HG02938 (cell line): ENCODE measurements around the gene MXRA8.
"Not testable (repeated sequence)": the region's sequence is repeated elsewhere in the genome, so short reads cannot be mapped to it uniquely, and the experiment has no call there.

Source experiments
- ATAC-seq: cut with Tn5 transposase; IDR thresholded peaks from one replicate; pipeline ENCODE4 v1.9.1; 2021; ENCODE audit warnings: mild to moderate bottlenecking, moderate library complexity; ENCODE audit not compliant: unreplicated experiment

The MXRA8 gene

DNA sequence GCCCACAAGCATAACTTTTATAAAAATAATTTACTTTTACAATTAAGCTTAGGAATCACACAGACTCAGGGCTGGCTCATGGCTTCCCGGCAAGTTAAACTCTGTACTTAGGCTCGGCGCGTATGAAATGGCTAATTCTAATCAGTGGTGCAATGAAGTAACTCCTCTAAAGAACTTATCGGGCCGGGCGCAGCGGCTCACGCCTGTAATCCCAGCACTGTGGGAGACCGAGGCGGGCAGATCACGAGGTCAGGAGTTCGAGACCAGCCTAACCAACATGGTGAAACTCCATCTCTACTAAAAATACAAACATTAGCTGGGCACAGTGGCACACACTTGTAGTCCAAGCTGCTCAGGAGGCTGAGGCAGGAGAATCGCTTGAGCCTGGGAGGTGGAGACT lies 11.7 kb upstream of the MXRA8 start:
- ATAC-seq, result not testable (repeated sequence)

- ATAC-seq, result no peak
These were observed 9.0 kb upstream of the MXRA8 start for GRCh38 chr1:1367315-1367714.

DNA sequence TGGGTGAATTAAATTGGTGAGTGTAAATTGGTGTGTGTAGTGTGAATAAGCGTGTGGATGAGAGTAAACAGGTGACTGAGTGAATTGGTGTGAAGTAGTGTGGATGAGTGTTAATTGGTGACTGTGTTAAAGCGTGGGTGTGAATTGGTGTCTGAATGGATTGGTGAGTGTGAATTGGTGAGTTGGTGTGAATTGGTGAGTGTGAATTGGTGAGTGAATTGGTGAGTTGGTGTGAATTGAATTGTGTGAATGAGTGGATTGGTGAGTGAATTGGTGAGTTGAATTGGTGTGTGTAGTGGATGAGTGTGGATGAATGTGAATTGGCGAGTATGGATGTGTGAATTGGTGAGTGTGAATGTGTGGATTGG lies 8.3 kb upstream of the MXRA8 start:
- no peak for ATAC-seq

- no peak for ATAC-seq
These were observed 7.7 kb upstream of the MXRA8 start for GRCh38 chr1:1365875-1366698.

GRCh38 chr1:1364266-1364665 lies 5.9 kb upstream of the MXRA8 start:
- ATAC-seq, result no peak

GRCh38 chr1:1361982-1362423 lies 3.6 kb upstream of the MXRA8 start:
- no peak for ATAC-seq

GRCh38 chr1:1361233-1361981 lies 3.1 kb upstream of the MXRA8 start:
- ATAC-seq, result no peak

- no peak for ATAC-seq
These were observed 2.3 kb upstream of the MXRA8 start for GRCh38 chr1:1360506-1361169.

DNA sequence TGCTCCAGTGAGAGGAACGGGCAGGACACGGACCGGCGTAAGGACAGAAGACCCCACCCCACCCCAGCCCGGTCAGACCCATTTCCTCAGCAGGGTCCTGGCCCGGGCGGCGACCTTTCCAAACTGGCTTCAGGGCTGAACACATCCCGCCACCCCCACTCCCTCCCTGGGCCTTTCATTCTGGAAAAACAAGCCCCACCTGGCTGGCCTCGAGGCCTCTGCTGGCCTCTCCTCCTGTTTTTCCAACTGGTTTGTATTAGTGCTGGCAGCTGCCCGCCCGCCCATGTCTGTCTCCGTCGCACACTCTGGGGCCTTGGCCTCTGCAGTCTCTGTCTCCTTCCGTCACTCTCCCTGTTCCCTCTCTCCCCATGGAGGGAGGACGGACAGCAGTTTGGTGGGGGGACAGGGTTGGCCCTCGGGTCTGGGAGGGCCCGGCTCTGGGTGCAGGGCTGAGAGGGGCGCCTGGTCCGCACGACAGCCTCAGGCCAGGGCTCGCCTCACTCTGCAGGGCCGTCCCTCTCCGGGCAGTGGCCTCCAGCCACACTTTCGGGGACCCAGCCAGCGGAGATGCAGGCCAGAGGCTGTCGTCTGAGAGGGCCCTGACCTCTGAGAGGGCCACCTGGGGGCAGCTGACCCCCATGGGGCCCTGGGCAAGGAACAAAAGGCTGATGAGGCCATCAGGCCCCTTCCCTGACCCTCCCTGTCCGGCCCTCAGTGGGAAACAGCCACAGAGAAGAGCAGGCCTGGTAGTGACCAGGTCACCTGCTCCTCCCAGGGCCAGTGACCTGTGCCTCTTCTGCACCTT lies 1.5 kb upstream of the MXRA8 start:
- no peak for ATAC-seq

- ATAC-seq, result no peak
These were observed 931 bp upstream of the MXRA8 start for GRCh38 chr1:1359308-1359663.

- no peak for ATAC-seq
These were observed 403 bp downstream of the MXRA8 start for GRCh38 chr1:1357871-1358432.

DNA sequence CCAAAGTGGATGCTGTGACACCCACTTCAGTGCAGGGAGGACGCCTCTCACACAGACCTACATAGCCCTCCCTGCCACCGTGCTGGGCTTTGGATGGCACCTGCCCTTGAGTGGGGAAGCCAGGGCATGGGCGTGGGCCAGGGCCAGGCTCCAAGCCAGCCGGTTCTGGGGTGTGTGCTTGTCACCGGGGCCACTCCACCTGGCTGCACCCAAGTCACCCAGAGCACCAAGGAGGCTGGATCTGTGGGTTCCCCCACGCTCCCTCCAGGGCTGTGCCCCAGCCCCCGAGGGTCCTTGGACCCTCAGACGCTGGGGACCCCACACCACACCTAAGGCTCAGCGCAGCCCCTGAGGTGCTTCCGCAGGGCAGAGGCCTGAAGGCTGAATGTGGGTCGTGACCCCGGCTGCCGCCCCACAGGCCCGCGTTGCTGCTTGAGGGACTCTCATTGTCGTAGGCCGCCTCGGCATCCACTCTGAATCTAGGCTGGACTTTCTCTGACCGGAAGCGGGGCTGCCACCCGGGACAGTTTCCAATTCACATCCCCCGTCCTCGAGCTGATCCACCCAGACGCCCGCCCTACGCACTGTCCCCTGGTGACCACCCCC lies 1.5 kb downstream of the MXRA8 start:
- no peak for ATAC-seq

DNA sequence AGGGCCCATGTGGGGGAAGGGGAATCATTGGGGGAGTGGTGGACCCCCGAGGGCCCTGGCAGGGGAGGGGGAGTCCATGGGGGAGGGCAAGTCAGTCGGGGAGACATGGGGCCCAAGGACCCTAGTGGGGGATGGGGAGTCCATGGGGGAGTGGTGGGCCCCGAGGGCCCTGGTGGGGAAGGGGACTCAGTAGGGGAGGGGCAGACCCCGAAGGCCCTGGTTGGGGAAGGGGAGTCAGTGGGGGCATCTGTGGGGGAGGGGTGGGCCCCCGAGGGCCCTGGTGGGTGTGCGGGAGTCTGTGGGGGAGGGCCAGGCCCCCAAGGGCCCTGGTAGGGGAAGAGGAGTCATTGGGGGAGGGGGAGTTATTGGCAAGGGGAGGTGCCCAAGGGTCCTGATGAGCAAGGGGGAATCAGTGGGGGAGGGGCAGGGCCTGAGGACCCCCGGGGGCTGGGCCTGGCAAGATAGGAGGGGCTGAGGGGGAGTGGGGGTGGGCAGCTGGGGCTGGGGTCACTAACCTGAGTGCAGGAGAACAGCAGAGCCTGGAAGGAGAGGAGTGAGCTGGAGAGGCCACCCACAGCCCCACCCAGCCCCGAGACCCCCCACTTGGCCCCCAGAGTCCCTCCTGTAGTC lies 2.1 kb downstream of the MXRA8 start:
- ATAC-seq, result no peak

DNA sequence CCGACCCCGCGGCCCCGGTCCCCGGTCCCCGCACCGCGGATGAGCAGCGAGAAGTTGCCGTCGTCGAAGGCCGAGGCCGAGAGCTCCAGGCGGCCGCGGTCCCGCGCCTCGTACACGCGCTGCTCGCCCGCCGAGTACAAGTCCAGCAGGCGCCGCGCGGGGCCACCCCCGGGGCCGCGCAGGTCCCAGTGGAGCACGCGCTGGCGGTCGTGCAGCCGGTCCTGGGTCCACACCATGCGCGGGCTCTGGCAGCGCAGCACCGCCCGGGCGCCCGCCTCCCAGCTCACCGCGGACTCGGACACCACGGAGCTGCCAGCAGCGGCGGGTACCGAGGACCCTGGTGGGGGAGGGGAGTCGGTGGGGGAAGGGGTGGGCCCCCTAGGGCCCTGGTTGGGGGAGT lies 2.9 kb downstream of the MXRA8 start:
- no peak for ATAC-seq

DNA sequence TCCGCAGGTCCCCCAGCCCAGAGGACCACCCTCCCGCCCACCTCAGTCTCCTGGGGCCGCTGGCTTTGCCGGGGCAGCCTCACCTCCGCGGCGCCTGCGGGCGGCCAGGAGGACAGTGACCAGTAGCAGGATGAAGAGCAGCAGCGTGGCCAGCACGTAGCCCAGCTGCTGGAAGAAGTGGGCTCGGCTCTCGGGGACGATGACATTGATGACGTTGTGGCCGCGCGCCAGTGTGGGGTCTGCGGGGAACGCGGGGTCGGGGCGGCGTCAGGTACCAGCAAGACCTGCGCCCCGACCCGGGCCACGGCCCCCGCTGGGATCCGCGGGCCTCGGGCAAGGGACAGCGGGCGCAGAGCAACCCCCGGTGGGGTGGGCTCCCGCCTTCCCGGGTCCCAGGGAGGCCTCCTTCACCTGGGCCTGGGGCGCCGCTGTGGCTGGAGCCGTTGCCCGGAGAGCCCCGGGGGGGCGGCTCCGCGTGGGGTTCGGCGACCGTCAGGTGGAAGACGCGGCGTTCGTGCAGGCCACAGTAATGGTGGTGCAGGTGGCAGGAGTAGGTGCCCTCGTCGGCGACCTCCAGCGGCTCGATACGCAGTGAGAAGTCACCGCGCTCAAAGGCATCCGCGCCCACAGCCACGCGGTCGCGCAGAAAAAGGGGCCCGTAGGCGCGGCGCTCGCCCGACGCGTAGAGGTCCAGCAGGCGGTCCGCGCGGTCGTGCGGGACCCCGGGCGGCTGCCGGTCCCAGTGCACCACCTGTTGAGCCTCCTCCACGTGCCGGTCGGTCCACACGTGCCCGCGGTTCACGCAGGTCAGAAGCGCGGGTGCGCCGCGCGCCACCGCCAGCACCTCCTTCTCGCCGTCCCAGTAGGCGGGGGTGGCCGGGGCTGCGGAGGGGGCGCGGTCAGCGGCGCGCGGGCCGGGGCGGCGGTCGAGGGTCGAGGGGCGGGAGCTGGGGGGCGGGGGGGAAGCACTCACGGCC lies 3.8 kb downstream of the MXRA8 start:
- ATAC-seq, result no peak

DNA sequence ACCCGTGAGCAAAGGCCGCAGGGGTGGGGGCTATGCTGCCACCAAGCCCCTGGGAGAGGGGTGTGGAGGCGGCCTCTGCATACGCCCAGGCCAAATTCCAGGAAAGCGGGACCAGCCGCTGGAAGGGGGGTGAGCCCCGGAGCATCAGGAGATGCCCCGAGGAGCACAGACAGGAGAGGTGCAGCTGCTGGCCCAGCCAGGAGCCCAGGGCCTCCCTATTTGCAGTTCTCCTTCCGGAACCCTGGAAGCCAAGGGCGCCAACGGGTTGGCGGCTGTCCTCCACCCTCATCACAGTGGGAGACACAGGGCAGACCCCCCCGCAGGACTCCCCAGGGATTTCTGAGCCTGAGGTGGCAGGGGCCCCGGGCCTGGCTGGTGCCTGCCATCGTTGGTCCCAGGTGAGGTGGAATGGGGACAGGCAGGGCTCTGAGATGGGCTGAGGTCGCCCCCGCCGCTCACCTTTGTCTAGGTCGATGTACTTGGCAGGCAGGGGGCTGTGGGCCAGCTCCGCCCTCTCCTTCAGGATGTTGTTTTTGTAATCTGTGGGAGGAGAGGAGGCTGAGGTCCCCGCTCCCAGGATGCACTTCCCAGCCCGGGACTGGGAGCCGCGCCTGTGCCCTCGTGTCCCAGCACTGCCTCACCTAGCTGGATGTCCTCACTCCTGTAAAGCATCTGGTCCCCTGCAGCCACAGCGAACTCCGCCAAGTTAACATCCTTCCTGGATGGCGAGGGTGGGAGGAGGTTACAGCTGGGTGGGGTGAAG lies 4.8 kb downstream of the MXRA8 start:
- ATAC-seq, result no peak

DNA sequence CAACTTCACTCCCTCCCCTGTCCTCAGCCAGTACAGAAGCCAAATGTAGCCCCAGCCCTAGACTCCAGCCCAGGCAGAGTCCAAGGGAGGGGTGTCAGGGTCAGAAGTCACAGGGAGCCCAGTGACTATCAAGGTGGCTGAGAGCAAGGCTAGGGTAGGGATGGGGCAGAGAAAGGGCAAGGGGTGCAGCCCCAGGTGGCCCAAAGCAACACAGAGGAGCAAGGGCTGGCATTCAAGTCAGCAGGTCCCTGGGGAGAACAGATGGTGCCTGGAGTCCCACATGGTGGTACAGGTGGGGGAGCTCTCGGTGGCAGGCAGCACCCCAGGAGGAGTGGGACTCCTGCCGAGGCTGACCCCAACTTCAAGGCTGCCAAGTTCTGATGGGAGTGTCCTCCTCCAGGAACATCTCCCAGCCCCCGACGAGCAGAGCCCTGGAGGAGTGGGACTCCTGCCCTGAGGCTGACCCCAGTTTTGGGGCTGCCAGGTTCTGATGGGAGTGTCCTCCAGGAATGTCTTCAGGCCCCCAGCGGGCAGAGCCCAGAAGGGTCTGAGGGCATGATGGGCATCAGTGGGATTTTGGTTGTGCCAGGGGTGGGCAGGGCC lies 5.5 kb downstream of the MXRA8 start:
- ATAC-seq, result no peak
